ENCODE measurements around the gene NECTIN1. TPM values are rescaled to one million over a fixed set of nuclear protein-coding genes. Genes with fewer than 3 reads are reported as not detected.

The NECTIN1 gene
- total RNA-seq, 1 experiment from 2014 or later: 23.8 TPM

DNA sequence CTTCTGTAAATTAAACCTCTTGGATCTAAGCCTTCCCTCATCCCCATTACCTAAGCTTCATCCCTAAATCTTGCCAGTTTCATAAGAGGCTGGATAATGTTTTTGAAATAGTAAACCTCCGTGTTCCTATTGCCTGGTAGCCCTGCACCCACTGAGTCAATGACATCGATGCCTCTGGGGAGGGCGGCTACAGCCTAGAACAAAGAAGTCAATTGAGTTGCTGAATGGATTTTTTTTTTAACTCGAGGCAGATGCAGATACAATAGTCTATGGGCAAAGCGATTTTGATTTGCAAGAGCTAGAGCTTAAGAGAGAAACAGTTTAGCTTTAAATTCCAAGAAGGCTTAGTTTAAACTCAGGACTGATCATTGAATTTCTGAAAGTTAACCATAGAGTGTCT, 121.3 kb downstream of the NECTIN1 start:
- no peak for ATAC-seq
- Histone ChIP-seq H3K36me3 (ENCODE audit: control insufficient read depth in 1 of 2, insufficient read depth in 2 of 2, low read length in 2 of 2) (no peaks in the 10 kb centered on the region), H3K9me2 (ENCODE audit: insufficient read depth) (no peaks in the 10 kb centered on the region), H3K4me1 (ENCODE audit: control insufficient read depth in 1 of 2, insufficient read depth in 2 of 2, low read length in 2 of 2) (no peaks in the 10 kb centered on the region), H2AFZ (ENCODE audit: low read depth, low read length, poor library complexity, severe bottlenecking) (no peak overlapping the region), H3K79me2 (ENCODE audit: insufficient read depth, low read length) (no peaks in the 10 kb centered on the region), H4K20me1 (ENCODE audit: insufficient read depth) (no peaks in the 10 kb centered on the region), H3K4me2 (ENCODE audit: low read length) (no peak overlapping the region), H3K4me3 (replicated peaks in 1 of 2; ENCODE audit: low read depth in 1 of 2, low read length in 2 of 2) (no peak overlapping the region), H3K9ac (ENCODE audit: low read length) (no peak overlapping the region), H3K9me3 (ENCODE audit: control insufficient read depth in 1 of 2, insufficient read depth in 1 of 2, low read depth in 1 of 2, low read length in 2 of 2) (no peaks in the 10 kb centered on the region), H3K27ac (ENCODE audit: low read depth, low read length) (no peak overlapping the region), H3K27me3 (ENCODE audit: insufficient read depth, low read length) (peaks cover 23% of the 10 kb centered on the region; the same call in 1 of the 2 replicates)
- DNase-seq (ENCODE audit: low read depth, low spot score): no peak
- ChIA-PET RAD21 (ENCODE audit: low non-redundant PET in 1 of 2, low total read pairs in 2 of 2, uncharacterized antibody in 2 of 2, unreplicated experiment in 2 of 2) (no interaction called here), CTCF (no interaction called here), POLR2A (interaction anchor here (1.5 kb wide), 1 partner anchor 12 kb away, joined by 4 read pairs; no protein-coding TSS in a partner anchor)
- intact Hi-C loops (cut with micrococcal nuclease): no loop called here
- TF ChIP-seq POLR2A (IDR thresholded peaks at IDR 0.05; ENCODE audit: borderline replicate concordance, extremely low read depth, insufficient read depth, insufficient read length) (no peak), FOSL1 (IDR thresholded peaks at IDR 0.05; ENCODE audit: low read depth) (no peak), JUND (IDR thresholded peaks at IDR 0.05) (no peak), EZH2phosphoT487 (IDR thresholded peaks at IDR 0.05; ENCODE audit: borderline replicate concordance) (no peak), POLR2AphosphoS5 (IDR thresholded peaks at IDR 0.05; ENCODE audit: low read depth, low read length) (no peak)
- no TSS peak for BruUV-seq (replicated peaks)

DNA sequence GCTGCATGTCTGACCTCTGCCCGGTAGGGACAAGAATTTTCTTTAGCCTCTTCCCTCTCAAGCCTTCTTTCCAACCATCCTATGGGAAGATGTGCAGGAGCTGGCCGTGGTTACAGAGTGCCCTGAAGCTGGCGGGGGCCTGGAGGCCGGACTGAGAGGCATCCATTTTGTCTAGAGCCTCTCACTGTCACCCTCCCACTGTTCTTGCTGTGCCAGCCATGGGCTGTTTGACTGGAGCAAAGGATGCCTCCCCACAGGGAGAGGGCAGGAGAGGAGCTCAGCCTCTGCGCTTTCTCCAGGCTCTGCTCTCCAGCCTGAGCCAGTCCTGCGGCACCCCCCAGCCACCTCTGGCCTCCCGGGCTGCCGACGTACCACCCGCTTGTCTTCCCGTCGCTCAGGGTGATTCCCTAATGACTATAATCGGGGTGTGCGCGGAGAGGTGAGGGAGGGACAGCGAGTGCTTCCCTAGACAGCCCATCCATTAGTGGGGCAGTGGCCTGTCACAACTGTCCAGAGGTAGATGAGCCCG, 123.8 kb downstream of the NECTIN1 start:
- no peaks in the 10 kb centered on the region for H3K36me3 ChIP-seq (ENCODE audit: control insufficient read depth in 1 of 2, insufficient read depth in 2 of 2, low read length in 2 of 2)
- H3K27me3 ChIP-seq (ENCODE audit: insufficient read depth, low read length): peaks cover 23% of the 10 kb centered on the region; the same call in 1 of the 2 replicates
- TF ChIP-seq EZH2phosphoT487 (IDR thresholded peaks at IDR 0.05; ENCODE audit: borderline replicate concordance) (no peak), SIN3A (IDR thresholded peaks at IDR 0.05; ENCODE audit: low read depth) (no peak)
- DNase-seq (ENCODE audit: low read depth, low spot score) (no peak), ATAC-seq (no peak)
- no peaks in the 10 kb centered on the region for H3K4me1 ChIP-seq (ENCODE audit: control insufficient read depth in 1 of 2, insufficient read depth in 2 of 2, low read length in 2 of 2)
- no peaks in the 10 kb centered on the region for H4K20me1 ChIP-seq (ENCODE audit: insufficient read depth)
- intact Hi-C loops (cut with micrococcal nuclease): no loop called here
- H3K79me2 ChIP-seq (ENCODE audit: insufficient read depth, low read length): no peaks in the 10 kb centered on the region
- CTCF ChIA-PET: no interaction called here
- no peak overlapping the region for H3K4me2 ChIP-seq (ENCODE audit: low read length)
- H2AFZ ChIP-seq (ENCODE audit: low read depth, low read length, poor library complexity, severe bottlenecking): no peak overlapping the region
- H3K9ac ChIP-seq (ENCODE audit: low read length): no peak overlapping the region
- H3K4me3 ChIP-seq (replicated peaks in 1 of 2; ENCODE audit: low read depth in 1 of 2, low read length in 2 of 2): no peak overlapping the region
- RAD21 ChIA-PET (ENCODE audit: low non-redundant PET in 1 of 2, low total read pairs in 2 of 2, uncharacterized antibody in 2 of 2, unreplicated experiment in 2 of 2): no interaction called here
- POLR2A ChIA-PET: no interaction called here
- H3K27ac ChIP-seq (ENCODE audit: low read depth, low read length): no peak overlapping the region
- no peaks in the 10 kb centered on the region for H3K9me3 ChIP-seq (ENCODE audit: control insufficient read depth in 1 of 2, insufficient read depth in 1 of 2, low read depth in 1 of 2, low read length in 2 of 2)
- no TSS peak for BruUV-seq (replicated peaks)
- H3K9me2 ChIP-seq (ENCODE audit: insufficient read depth): no peaks in the 10 kb centered on the region

Data from HCT116 (cell line).